GM12873 (cell line): ENCODE measurements around the gene MOB3B.

Experiments
- CTCF ChIP-seq: IDR thresholded peaks from 2 replicates; pipeline ENCODE4 v1.5.1; 2012; ENCODE audit warnings: low read depth, mild to moderate bottlenecking, moderate library complexity, low read length, control low read depth; ENCODE audit not compliant: insufficient read depth; ENCODE audit errors: missing control alignments

Gene MOB3B

GRCh38 chr9:27474305-27474704 lies 55.3 kb downstream of the MOB3B start:
- TF ChIP-seq CTCF, result no peak

GRCh38 chr9:27473111-27473529 lies 56.5 kb downstream of the MOB3B start:
- no peak for TF ChIP-seq CTCF

GRCh38 chr9:27472195-27472594 lies 57.4 kb downstream of the MOB3B start:
- TF ChIP-seq CTCF, result no peak

GRCh38 chr9:27471789-27472188 lies 57.8 kb downstream of the MOB3B start:
- no peak for TF ChIP-seq CTCF

- no peak for TF ChIP-seq CTCF
Observed at GRCh38 chr9:27471366-27471765, 58.2 kb downstream of the MOB3B start.

GRCh38 chr9:27470291-27470856 lies 59.2 kb downstream of the MOB3B start:
- TF ChIP-seq CTCF, result no peak

GRCh38 chr9:27469550-27469949 lies 60.1 kb downstream of the MOB3B start:
- TF ChIP-seq CTCF, result no peak
